Stimulated activated CD4-positive, alpha-beta T cell treated with anti-CD3 and anti-CD28 coated beads, TNF-alpha, amount 100 ng/mL, for 24 hours (primary cell): ENCODE measurements around the gene ALG1.
"Not testable (repeated sequence)": the region's sequence is repeated elsewhere in the genome, so short reads cannot be mapped to it uniquely, and the experiment has no call there.

Source experiments
- DNase-seq, 3 experiments: peaks; one replicate each; pipeline ENCODE4 v3.0.0-alpha.2; 2020; ENCODE audit warnings: low read depth in 3 of 3

Gene ALG1

DNA sequence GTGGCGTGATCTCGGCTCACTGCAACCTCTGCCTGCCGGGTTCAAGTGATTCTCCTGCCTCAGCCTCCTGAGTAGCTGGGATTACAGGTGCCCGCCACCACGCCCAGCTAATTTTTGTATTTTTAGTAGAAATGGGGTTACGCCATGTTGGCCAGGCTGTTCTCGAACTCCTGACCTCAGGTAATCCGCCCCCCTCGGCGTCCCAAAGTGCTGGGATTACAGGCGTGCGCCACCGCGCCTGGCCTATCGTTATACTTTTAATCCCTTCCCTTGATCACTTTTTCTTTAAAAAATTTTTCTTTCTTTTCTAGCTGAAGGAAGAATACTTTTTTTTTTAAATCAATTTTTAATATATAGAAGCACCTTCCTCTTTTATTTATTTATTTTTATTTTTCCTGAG is 2.1 kb downstream of the ALG1 start:
- DNase-seq, result not testable (repeated sequence)

DNA sequence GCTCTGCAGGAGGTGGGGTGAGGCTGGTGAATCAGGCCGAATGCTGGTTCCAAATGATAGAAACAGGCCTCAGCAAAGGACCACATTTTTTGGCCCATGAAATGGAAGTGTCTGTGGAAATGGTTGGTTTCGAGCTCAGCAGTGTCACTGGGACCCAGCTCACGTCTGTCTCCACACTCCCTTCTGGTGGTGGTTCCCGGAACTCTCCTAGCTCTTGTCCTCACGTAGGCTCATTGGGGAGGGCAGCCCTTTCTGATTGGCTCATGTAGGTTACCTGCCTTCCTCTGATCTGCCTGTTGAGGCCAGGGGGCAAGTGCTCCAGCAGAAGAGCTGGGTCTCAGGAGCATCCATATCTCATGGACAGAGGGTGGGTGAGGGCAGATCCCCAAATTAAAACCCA is 4.0 kb downstream of the ALG1 start:
- DNase-seq, result no peak

DNA sequence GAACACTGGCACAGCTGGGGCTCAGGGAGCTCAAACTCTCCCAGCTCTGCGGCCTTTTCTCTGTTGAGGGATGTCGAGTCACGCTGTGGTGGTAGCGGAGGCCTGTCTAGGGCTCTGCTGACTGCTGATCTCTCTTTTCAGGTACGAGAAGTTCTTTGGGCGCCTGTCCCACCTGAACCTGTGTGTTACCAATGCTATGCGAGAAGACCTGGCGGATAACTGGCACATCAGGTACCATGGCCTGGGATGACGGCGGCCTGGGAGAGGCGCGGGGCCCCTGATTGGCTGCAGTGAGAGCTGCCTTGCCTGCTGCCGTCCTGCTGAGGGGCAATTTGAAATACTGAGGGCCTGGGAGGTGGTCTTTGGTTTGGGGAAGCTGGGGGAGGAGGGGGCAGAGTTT is 5.7 kb downstream of the ALG1 start:
- DNase-seq, result no peak

DNA sequence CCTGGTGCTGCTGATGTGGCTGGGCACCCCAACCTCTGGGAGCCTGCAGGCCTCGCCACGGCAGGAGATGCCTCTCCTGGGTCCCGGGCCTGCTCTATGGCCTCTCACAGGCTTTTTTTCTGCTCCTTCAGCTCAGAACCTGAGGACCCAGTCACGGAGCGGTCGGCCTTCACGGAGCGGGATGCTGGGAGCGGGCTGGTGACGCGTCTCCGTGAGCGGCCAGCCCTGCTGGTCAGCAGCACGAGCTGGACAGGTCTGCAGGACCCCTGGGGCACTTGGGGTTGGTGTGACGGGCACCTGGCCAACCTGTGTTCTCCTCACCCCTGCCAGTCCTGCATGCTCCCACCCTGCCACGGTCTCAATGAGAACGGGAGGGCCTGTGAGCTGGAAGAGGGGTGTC is 7.0 kb downstream of the ALG1 start:
- DNase-seq, result no peak

DNA sequence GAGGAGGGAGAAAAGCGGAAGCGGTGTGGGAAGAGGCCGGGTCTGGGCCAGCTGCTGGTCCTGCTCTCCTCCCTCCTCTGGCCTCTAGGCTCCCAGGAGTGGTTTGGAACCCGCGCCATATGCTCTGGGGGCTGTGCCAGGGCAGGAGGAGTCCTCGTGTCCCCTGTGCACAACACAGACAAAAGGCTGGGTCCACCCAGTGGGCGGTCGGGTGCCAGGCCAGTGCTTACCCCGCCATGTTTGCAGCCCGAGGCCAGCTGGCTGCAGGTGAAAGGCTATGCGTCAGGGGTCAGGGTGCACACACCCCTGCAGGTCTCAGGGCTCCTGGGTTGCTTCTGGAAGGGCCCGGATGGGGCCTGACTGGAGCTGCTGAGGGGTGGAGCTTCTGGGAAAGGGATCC is 8.8 kb downstream of the ALG1 start:
- not testable (repeated sequence) for DNase-seq

DNA sequence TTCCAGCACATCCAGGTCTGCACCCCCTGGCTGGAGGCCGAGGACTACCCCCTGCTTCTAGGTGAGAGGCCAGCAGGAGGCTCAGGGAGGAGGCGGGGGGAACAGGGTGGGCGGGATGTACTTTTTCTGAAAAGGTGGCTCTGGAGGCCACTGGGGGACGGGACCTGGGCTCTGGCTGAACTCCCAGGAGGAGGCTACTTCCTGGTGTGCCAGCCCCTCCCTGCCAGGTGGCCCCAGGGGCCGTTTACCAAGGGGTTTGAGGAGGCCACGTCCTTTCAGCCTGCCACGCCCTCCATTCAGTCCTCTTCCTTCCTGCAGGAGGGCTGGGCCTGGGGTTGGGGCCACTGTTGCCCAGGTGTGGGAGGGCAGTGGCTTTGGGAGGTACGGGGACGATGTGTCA is 9.4 kb downstream of the ALG1 start:
- not testable (repeated sequence) for DNase-seq

DNA sequence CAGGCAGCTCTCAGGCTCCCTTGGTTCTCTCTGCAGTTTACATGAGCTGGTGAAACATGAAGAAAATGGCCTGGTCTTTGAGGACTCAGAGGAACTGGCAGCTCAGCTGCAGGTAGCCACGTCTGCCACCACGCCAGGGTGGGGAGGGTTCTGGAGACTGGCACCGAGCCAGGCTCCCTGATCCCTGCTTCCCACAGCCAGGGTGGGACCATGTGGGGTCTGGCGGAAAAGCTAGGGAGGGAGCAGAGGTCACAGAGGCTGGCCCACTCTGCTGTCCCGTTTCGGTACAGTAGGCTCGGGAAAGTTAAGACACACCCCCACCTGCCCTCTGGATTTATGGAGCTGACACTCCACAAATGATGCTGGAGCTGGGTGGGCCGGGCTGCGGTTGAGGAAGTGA is 12.0 kb downstream of the ALG1 start:
- DNase-seq, result not testable (repeated sequence)

DNA sequence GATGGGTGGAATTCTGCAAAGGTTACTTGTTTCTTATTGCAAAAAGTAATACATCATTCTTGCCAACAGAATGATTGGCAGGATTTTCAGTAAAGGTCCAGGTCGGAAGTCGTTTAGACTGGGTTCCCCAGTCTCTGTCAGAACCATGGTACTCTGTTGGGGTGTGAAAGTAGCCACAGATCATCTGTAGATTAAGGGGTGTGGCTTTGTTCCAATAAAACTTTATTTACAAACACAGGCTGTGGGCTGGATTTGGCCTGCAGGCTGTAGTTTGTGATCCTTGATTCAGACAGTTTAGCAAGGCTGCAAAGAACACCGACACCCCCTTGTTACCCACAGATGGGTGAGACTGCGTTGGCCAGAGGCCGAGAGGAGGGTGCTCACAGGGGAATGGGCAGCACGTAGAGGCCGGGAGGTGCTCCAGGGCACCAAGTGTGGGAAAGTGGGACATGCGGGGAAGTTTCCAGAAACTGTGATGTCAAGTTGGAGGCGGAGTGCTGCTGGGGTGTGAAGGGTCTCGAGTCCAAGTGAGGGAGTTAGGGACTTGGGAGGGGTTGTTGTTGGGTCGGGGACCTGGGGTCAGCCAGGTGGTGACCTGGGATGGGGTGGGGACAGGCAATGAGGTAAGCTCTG is 12.6 kb downstream of the ALG1 start:
- DNase-seq, result not testable (repeated sequence)

DNA sequence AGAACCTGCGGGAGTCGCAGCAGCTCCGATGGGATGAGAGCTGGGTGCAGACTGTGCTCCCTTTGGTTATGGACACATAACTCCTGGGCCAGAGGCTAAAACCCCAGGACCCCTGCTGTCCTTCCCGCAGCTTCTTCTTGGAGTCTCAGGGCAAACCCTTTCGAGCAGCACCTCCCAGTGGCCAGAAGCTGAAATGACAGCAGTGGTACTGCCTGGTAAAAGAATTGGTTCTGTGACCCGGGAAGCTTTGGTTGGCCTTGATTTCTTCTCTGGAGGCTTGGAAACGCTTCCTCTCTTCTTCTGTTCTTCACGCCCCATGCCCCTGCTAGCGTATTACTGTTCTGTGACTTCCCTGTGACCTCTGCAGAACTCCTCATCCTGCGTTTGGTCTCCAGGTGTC is 13.2 kb downstream of the ALG1 start:
- DNase-seq, result peak; percentile 27 to 52 (median 29)

DNA sequence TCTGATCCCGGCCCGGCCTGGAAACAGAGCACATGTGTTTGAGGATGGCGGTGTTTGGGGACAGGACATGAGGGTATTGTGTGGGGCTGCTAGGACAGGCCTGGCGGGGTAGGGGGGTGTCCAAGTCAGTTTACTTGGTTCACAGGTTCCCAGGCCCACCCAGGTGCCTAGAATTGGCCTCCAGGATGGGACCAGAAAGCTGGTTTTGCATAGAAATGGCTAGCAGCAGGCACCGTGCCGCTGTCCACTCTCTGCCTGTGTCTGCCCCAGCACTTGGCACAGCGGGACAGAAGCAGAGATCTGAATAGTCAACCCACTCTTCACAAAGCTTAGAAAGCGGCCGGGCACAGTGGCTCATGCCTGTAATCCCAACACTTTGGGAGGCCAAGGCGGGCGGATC is 14.1 kb downstream of the ALG1 start:
- not testable (repeated sequence) for DNase-seq

DNA sequence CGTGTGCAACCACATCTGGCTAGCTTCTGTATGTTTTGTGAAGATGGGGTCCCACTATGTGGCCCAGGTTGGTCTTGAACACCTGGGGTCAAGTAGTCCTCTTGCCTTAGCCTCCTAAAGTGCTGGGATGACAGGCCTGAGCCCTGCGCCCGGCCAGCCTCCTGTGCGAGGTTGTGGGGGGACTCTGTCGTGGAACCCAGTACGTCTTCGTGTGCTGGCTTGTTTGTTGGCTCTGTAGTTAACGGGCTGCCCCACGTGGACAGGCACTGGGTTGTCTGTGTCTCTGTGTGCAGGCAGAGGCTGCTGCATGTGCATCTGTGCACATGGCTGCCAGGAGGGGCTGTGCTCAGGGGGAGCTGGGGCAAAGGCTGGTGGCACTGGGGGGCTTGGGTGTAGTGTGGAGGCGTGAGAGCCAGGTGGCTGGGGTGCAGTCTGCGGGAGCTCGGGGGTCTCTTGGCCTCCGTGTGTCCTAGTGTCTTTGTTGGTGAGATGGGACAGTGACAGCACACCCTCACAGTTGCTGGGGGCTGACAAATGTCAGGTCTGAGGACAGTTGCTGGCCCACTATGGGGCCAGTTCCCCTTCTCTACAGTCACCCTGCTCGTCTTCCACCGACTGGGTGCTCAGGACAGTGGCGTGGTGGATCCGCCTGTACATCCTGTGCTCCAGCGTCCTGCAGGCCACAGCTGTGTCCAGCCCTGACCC is 16.6 kb downstream of the ALG1 start:
- DNase-seq, result not testable (repeated sequence)

DNA sequence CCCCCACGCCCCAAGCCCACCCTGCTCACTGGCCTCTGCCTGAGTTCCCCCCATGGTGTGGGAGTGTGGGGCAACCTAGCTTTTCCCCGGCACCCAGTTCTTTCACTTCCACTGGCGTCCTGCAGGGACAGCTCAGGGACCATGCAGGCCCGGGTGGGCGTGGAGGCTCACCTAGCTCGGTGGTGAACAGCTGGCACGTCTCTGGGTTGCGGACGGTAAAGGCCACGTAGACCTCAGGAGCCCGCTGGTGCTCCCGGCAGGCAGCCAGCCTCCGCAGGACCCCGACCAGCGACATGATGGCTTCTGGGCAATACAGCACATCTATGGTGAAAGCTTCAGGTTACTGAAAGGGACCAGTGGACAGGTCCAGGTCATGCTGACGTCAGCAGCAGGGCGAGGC is 17.3 kb downstream of the ALG1 start:
- not testable (repeated sequence) for DNase-seq

DNA sequence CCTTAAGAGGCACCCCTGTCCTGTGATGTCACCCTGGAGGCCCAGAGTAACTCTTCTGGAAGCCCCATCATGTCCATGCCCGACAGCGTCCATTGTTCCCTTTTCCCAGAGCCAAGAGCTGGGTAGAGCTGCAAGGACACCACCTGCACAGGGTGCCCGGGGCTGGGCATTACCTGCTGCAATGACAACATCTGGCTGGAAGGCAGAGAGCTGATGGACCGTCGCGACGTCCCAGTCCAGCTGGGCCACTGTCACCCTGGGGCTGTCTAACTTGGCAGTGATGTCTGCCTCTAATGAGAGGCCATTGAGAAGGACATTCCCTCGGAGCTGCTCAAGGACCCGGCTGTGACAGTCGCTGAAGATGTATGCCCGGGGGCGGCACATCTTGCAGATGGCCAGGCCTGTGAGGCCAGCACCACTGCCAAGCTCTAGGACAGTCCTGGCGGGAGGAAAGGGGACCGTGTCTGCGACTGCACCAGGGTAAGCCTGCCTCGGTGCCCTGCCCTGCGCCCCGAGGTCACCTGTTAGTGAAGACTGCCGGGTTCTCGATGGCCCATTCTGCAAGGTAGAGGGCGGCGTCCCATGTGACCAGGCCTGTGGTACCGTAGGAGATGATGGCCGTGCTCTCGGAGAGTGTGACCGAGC is 18.4 kb downstream of the ALG1 start:
- DNase-seq, result not testable (repeated sequence)

DNA sequence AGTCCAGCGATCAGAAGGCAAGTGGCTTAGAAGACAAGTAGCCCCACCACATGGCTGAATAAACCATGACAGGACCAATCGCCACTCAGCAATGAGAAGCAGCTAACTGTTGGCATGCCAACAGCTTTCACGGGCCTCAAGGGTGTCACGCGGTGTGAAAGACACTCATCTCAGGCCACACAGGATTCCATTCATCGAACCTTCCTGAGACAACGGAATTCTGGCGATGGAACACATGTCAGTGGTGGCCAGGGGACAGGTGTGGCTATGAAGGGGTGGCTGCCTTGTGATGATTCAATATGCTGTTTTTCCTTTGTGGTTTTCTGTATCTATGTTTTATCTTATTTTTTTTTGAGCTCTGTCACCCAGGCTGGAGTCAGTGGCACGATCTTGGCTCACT is 18.9 kb downstream of the ALG1 start:
- DNase-seq, result not testable (repeated sequence)

DNA sequence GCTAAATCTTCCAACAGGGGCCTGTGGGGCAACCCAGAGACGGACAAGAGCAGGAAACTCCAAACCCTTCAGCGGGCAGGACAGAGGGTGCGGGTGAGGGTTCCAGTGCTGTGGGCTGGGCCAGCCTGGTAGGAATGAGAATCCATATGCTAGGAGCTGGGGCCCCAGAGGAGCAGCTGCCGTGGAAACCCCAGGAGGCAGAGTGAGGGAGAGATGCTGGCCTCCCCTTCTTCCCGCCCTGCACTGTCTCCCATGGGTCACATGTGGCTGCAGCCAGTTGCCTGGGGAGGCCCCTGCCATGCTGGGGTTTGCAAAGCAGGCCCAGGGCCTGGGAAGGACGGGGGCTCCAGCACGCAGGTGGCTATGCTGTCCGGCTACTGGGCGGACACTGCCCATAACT is 21.4 kb downstream of the ALG1 start:
- DNase-seq, result not testable (repeated sequence)

DNA sequence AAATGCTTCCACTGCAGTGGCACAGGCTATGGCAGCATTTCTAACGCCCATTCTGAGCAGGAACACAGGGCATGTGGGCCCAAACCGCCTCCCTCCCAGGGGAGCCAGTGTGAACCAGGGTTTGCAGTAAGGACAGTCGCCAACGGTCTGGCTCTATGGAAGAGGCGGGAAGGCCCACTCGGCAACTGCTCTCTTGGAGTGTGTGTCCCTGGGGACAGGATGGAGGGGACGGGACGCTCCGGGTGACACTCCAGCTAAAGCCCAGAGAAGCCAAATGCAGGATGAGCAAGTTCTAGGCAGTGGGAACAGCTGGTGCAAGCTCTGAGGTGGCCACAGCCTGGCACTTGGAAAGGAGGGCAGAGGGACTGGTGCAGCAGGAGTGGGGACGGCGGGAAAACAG is 22.1 kb downstream of the ALG1 start:
- not testable (repeated sequence) for DNase-seq

DNA sequence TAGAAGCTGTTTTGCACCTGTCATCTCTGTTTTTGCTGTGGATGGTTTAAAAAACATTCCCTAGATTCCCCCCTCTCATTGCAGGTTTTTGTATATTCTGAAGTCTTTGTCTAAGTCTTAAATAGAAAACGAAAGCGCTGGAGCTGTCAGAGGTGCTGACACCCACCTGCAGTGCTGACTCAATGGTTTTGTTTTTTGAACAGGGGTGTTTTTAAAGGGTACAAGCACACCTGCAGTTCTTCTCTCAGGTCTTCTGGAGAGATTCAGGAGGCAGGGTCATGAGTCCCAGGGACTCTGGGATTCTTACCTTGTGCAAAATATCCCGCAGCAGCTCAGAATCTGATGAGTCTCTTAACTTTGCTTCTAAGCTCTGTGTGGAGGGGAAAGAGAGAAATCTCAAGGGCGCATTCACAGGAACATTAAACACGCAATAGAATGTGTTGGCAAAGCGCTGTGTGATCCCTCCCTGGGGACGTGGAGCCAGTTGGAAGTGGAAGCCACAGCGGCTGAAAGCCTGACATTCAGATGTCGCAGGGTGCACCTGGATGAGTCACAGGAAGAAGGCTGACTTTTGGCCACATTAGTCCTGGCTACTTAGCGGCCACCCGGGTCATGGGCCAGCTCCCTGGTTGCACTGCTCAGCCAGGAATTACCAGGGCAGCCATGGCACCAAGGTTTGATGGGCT is 23.6 kb downstream of the ALG1 start:
- not testable (repeated sequence) for DNase-seq

DNA sequence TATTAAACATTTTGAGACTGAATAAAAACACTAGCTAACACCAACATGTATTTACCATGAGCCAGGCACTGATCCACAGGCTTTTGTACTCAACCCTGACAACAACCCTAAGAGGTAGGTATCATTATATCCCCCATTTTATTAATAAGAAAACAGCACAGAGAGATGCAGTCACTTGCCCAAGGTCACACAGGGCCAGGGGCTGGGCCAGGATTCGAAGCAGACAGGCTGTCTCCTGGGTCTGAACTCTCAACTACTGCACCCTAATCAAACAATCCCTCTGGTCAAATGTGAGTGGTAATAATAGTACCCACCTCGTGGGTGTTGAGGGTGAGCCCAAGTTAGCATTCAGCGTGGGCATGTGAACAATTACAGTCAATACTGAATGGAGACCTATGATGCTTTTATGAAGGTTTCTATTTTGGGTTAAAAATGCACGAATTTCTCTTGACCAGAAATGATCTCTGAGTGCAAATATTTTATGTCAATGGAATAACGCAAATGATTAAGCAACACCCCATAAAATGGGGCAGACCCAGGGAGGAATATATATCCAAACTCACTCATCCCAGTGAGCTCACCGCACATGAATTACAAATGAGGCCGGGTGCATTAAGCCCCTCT is 24.9 kb downstream of the ALG1 start:
- DNase-seq, result not testable (repeated sequence)

DNA sequence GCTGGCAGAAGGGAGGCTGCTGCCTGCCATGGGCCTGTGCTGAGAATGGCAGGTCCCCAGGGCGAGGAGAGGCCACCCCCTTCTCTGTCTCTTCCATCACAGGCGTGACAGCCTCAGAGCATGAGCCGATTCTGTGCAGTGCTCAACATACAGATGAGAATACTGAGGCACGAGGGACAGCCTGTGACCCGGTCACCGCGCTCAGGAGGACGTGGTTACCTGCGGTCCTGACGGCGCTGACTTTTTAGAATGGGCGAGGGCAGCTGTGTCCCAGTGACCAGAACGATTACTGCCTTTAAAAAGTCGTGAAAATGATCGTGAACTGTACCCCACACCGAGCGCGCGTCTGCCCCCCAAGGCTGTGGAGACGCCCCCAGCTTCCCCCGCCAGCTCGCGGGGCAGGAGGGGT is 25.4 kb downstream of the ALG1 start:
- DNase-seq, result peak in 1 of 3 experiments; percentile 24

DNA sequence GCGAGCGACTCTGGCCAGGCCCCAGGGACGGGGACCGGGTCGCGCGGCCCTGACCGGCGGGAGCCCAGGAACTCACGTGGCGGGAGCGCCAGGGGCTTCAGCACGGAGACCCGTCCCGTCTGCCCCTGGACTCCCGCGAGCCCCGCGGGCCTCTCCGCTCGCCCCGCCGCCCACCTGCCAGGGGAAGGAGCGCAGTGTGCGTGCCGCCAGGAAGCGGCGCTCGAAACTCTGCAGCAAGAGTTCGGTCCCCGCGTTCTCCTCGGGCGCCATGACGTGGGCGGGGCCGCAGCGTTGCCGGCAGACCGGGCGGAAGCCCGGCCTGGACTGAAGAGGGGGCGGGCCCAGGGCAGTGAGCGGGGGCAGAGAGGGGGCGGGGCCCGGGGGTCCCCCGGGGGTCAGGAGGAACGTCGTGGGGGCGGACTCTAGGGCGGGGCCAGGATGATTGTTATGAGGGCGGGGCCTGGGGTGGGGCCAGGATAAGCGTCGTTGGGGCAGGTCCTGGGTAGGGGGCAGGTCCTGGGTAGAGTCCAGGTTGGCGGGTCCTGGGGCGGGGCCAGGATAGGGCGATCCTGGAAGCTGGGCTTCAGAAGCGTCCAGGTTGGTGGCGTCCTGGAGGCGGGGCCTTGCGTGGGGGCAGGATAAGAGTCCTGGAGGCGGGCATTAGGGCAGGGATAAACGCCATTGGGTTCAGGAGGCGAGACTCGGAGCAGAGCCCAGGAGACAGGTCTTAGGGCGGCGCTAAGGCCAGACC is 26.0 kb downstream of the ALG1 start, which contains the start of gene EEF2KMT:
TSS of gene EEF2KMT (minus strand) at position 326 of the 751 bp plus-strand sequence. CDS start at position 270, 56 bp downstream.
- DNase-seq, result peak; percentile 91 to 96 (median 92)
